ENCODE measurements around the gene ERCC6L.

ERCC6L gene

DNA sequence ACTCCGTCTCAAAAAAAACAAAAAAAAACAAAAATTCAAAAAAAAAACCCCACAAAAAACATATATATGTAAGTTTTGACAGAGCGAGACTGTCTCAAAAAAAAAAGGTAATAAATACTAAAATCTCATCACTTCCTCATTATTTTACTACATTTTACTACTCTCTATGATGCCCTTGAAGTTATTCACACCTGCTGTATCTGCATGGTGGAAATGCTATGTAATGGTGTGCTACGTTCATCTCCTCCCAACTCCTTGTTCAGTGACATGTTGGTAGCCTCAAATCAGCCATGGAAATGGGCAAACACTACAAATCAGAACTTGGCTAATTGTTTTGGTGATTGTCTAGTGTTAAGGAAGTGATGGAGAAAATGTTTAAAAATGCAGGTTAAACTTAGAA lies 26.4 kb upstream of the ERCC6L start:
- no peak overlapping the region for H3K4me3 ChIP-seq (ENCODE audit: control insufficient read depth, low read depth, low read length)
- TF ChIP-seq, protein P1, sequence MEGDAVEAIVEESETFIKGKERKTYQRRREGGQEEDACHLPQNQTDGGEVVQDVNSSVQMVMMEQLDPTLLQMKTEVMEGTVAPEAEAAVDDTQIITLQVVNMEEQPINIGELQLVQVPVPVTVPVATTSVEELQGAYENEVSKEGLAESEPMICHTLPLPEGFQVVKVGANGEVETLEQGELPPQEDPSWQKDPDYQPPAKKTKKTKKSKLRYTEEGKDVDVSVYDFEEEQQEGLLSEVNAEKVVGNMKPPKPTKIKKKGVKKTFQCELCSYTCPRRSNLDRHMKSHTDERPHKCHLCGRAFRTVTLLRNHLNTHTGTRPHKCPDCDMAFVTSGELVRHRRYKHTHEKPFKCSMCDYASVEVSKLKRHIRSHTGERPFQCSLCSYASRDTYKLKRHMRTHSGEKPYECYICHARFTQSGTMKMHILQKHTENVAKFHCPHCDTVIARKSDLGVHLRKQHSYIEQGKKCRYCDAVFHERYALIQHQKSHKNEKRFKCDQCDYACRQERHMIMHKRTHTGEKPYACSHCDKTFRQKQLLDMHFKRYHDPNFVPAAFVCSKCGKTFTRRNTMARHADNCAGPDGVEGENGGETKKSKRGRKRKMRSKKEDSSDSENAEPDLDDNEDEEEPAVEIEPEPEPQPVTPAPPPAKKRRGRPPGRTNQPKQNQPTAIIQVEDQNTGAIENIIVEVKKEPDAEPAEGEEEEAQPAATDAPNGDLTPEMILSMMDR (conservative IDR thresholded peaks at IDR 0.05; ENCODE audit: control insufficient read depth, insufficient read depth, low read depth, low read length), result no peak
- no peak for DNase-seq (ENCODE audit: low read depth)

GRCh38 chrX:72262077-72262476 lies 23.2 kb upstream of the ERCC6L start:
- TF ChIP-seq, protein P1 (conservative IDR thresholded peaks at IDR 0.05; ENCODE audit: control insufficient read depth, insufficient read depth, low read depth, low read length), result no peak
- H3K4me3 ChIP-seq (ENCODE audit: control insufficient read depth, low read depth, low read length), result no peak overlapping the region
- DNase-seq (ENCODE audit: low read depth), result no peak

DNA sequence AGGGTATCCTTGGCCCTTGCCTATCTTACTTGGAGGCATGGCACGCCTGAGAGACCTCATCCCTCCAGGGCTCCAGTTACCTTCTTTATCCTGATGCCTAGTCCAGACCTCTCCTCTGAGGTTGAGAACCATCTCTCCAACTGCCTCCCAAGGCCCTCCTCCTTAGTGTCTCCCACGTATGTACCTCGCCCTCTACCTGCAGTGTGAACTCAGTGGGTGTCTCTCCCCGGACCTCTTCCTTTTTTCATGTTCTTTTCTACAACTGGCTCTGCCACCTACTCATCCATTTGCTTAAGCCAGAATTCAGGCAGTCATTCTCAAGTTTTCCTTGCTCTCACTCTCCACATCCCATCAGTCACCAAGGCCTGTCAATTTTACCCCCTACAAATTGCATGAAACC lies 21.6 kb upstream of the ERCC6L start:
- no peak for DNase-seq (ENCODE audit: low read depth)
- H3K4me3 ChIP-seq (ENCODE audit: control insufficient read depth, low read depth, low read length), result no peak overlapping the region
- TF ChIP-seq, protein P1 (conservative IDR thresholded peaks at IDR 0.05; ENCODE audit: control insufficient read depth, insufficient read depth, low read depth, low read length), result no peak

GRCh38 chrX:72258174-72258573 lies 19.3 kb upstream of the ERCC6L start:
- DNase-seq (ENCODE audit: low read depth), result peak; percentile 91
- TF ChIP-seq, protein P1 (conservative IDR thresholded peaks at IDR 0.05; ENCODE audit: control insufficient read depth, insufficient read depth, low read depth, low read length), result no peak

DNA sequence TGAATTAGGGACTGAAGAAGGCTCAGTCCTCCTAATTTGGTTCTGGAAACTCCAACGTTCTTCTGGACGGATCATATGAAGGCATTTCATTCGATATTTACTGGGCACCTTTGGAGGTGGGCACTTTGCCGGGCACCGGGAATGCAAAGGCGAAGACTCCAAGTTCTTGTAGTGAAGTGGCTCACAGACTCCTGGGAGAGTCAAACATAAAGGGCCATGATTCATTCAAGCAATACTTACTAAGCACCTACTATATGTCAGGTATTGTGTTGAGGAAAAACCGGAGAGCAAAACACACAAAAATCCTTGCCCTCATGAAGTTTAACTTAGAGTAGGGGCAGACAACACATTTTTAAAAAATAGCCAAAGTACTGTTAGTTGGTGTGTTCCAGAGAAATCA lies 17.0 kb upstream of the ERCC6L start:
- H3K4me3 ChIP-seq (ENCODE audit: control insufficient read depth, low read depth, low read length), result no peak overlapping the region

More at GRCh38 chrX:72258174-72258573, 19.3 kb upstream of the ERCC6L start:
- H3K4me3 ChIP-seq (ENCODE audit: control insufficient read depth, low read depth, low read length), result no peak overlapping the region

DNA sequence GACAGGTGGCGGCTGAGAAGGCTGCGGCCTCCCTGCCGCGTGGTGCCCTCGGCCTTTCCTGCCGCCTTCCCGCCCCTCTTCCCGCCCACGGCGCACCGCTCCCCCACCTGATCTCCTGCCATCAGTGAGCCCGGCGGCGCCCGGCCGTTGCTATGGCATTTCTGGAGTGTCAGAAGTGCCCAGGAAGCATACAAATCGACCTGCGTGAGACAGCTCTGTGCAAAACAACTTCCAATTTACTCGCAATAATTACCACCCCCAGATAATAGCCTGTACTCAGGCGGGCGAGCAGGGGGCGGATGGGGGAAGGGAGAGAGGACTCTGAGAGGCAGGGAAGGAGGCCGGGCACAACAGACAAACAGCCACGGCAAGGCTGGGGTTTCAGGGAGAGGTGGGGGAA lies 16.6 kb upstream of the ERCC6L start:
- no peak overlapping the region for H3K4me3 ChIP-seq (ENCODE audit: control insufficient read depth, low read depth, low read length)
- DNase-seq (ENCODE audit: low read depth), result no peak
- TF ChIP-seq, protein P1 (conservative IDR thresholded peaks at IDR 0.05; ENCODE audit: control insufficient read depth, insufficient read depth, low read depth, low read length), result no peak

More for the DNA sequence above, 17.0 kb upstream of the ERCC6L start:
- DNase-seq (ENCODE audit: low read depth), result no peak
- TF ChIP-seq, protein P1 (conservative IDR thresholded peaks at IDR 0.05; ENCODE audit: control insufficient read depth, insufficient read depth, low read depth, low read length), result no peak

DNA sequence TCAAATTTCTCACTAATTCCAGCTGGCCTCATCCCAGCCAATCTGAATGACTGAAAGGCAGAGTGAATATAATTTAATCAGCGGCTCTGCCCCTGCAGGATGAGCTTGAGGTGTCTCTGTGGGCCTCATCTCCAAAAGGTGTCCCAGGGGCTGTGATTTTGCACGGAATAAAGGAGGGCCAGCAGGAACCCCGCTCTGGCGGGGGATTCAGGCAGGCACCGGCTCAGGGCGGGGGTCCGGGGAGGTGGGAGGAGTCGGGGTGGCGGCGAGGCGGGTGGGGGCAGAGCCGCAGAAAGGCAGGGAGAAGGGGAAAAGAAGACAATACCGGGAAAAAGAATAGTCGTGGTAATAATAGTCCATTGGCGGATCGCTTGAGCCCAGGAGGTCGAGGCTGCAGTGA lies 16.0 kb upstream of the ERCC6L start:
- no peak for DNase-seq (ENCODE audit: low read depth)
- H3K4me3 ChIP-seq (ENCODE audit: control insufficient read depth, low read depth, low read length), result no peak overlapping the region
- TF ChIP-seq, protein P1 (conservative IDR thresholded peaks at IDR 0.05; ENCODE audit: control insufficient read depth, insufficient read depth, low read depth, low read length), result no peak

All from fibroblast of mammary gland (primary cell).